NCI-H345 (cell line): ENCODE measurements around the gene ALG11.

Experiments used
- DNase-seq: peaks from one replicate; lab custom pipeline; 2025; lab: John Stamatoyannopoulos, UW

Gene ALG11

DNA sequence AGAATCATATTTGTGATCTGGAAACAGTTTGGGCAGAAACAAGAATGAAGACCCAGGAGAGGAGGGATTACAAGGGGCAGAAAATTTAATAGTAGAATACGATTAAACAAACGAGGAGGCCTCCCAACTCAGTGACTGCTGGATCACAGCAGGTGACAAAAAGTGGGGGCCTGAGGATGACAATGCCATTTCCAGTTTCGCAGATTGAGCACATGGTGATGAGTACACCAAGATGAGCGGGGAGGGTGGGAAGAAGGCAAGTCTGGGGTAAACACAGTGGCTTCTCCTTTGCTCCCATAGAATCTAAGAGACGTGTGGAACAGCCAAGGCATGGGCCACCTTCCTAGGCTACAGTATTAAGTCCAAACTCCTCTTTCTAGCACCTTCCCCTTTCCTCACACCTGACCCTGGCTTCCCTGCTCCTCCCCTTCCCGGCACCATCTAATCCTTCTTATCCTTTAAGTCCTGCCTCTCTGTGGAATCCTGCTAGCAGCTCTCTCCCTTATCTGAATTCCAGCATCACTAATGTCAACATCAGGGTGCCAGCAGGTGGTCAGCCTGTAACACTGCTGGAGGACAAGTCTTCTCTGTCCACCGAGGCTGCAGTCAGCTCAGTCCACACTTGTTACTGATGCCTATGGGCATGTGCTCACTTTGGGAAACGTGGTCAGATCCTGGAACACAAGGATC is 14.4 kb upstream of the ALG11 start:
- no peak for DNase-seq

DNA sequence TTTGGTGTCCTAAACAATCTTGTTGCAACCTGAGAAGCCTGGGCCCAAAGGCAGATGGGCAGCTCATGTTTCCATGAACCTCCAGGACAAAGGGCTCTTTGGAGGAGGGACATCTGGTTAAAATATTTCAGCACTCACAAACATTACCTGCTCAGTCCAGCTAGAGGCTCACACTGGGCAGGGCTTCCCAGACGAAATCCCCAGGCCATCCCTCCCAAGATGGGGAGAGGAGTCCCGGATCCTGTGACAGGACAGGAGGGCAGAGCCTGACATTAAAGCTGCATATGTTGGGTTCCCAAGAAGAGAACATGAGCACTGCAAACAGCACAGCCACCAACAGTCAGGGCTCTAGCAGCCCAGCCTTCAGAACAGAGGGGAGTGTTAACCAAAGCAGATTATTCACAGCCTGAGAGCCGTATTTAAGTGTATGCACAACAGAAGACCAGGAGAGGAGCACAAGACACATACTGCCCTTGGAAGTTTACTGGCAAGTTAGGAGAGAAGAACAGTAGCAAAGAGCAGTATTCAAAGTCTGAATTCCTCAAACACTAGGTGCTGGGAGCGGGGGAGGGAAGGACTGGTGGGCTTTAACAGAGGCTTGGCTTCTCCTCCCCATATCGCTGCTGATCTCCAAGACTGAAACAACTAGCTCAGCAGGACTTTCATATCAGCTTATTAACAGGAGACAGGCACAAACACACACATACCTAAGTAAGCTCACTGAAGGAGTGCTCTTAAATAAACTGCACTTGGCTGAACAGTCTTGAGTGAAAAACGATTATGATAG is 13.3 kb upstream of the ALG11 start:
- DNase-seq, result no peak

DNA sequence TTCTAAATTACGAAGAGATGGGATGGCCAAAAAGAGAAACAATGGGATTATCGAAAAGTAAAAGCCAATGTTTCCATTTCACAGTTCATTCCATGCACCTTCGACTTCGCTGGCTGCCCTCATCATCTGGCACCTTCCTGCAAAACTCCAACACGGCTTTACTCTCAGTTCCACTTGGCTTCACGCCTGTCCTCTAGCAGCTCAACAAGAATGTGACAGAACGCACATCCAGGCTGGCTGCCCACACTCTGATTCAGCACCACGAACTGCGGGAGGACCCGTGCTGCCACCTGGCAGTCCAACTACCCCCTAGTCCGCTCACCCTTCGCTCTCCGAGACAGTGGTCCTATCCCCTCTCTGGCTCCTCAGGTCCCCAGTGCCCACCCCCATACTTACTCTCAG is 12.7 kb upstream of the ALG11 start:
- DNase-seq, result no peak

DNA sequence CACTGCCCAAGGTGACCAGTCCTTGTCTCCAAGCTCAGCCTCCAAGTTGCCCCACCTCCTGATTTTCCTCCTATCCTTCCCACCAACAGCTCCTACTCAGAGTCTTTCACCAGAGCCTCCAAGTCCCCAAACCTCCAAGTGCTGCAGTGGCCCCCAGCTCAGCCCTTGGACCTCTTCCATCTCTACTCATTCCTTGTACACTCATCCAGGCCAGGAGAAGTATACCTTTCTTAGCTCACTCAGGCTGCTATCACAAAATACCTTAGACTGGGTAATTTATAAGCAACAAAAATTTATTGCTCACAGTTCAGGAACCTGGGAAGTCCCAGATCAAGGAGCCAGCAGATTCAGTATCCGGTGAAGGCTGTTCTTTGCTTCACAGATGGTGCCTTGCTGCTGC is 12.3 kb upstream of the ALG11 start:
- DNase-seq, result no peak

DNA sequence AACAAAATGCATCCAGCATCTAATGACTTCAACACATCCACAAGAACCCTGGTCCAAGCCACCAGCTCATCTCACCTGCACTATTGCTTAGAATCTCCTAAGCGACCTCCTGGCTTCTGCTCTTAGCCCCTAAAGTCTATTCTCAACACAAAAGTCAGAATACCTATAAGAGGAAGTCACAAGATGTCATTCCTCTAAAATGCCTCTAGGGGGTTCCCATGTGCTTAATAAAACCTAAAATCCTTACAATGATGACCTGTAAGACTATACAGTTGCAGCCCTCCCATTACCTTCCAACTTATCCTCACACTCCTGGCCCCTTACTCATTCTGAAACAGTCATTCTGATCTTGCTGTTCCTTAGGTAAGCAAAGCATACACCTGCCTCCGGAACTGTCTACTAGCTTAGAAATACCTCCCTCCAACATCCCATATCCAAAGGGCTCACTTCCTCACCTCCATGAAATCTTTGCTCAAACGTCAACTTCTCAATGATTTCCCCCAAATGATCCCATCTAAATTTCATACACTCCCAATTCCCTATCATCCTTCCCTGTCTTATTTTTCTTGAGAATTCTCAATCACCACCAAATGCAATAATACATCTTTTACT is 11.0 kb upstream of the ALG11 start:
- DNase-seq, result peak; percentile 15

DNA sequence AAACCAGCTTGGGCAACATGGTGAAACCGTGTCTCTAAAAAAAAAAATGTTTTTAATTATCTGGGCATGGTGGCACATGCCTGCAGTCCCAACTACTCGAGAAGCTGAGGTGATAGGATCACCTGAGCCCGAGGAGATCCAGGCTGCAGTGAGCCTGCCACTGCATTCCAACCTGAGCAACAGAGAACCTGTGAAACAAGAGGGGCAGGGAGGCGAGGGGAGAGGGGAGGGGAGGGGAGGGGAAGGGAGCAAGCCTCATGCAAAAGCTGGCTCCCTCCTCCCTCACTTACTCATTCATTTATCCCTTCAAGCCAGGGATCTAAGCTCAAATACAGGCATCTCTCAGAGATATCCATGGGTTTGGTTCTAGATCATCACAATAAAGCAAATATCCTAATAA is 9.8 kb upstream of the ALG11 start:
- DNase-seq, result no peak

DNA sequence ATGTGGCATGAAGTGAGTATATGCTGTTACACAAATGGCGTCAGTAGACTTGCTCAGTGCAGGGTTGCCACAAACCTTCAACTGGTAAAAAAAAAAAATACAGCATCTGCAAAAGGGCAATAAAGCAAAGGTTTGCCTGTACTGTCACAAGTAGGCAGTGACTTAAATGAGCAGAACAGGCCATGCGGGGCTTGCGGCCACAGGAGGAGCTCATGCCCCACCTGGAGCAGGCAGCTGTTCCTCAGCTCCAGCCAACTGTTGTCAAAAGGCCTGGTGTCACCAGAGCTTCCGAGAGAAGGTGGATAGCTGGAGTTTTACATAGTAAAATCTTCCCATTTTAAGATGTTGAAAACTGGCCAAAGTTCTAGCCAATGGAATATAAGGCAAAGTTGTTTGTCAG is 8.7 kb upstream of the ALG11 start:
- no peak for DNase-seq

DNA sequence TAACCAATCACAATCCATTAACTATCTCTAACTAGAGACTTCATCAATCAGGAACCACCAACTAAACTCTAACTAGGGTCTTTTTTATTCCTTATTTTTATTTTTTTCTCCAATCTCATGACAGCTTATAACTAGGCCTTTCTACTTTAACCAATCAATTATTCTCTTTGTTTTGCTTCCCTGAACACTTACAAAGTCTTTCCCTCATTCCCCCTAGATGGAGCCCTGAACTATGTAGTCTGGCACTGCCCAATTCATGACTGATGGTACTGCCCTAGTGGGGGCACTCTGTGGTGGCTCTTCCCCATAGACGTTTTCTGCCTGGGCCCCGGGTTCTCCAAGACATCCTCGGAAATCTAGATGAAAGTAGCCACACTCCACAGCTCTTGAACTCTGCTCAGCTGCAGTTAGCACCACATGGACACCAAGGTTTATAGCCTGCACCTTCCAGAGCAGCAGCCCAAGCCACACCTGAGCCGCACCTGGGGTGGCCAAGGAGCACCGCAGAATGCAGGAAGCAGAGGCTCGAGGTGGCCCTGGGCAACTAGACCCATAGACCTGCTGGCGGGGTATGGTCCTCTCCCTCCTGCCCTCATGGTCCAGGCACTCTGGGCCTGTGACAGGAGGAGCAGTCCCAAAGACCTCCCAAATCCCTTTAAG is 7.6 kb upstream of the ALG11 start:
- DNase-seq, result no peak

DNA sequence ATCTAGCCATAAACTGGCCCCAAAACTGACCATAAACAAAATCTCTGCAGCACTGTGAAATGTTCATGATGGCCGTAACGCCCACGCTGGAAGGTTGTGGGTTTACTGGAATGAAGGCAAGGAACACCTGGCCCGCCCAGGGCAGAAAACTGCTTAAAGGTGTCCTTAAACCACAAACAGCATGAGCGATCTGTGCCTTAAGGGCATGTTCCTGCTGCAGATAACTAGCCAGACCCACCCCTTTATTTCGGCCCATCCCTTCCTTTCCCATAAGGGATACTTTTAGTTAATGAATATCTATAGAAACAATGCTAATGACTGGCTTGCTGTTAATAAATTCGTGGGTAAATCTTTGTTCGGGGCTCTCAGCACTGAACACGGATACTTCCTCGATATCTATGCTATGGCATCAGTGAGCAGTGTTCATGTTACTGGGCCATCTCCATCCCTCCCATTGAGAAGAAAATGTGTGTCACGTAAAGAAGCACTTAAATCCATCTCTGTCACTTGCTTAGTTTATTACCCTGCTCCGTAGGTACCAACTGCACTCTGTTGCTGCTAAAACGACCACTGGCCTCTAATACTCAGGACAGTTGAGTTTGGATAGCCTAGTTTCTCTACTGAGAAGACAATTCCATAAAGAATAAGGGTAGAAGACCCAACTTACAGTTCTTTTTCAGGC is 6.2 kb upstream of the ALG11 start:
- no peak for DNase-seq

DNA sequence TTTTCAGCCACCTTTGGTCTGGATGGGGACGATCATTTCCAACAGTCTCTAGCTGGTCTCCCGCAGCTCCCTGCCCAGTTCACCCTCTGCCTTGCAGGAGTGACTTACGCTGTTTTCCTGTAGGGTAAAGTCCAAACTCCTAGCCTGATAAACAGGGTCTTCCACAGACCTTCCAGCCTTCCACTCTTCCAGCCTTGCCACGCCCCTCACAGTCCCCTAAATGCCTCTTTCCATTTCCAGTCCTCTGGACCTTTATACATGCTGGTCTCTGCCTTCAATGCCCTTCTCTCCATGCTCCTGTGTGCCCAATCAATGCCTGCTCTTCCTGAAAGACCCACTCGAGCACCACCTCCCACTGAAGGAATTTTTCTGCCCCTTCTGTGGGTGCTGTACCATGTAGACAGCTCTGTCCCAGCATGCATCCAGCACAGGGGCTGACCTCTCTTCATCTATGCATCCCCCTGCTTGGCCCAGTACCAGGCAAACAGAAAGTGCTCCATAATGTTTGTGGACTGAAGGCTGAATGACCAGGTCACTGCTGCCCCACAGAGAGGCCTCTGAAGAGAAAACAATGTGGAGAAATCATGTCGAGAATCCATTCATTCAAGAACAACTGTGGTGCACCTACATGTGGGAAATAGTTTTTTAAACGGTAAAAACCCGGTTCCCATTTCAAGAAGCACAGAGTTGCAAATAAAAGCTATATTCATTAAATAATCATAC is 5.5 kb upstream of the ALG11 start:
- no peak for DNase-seq

DNA sequence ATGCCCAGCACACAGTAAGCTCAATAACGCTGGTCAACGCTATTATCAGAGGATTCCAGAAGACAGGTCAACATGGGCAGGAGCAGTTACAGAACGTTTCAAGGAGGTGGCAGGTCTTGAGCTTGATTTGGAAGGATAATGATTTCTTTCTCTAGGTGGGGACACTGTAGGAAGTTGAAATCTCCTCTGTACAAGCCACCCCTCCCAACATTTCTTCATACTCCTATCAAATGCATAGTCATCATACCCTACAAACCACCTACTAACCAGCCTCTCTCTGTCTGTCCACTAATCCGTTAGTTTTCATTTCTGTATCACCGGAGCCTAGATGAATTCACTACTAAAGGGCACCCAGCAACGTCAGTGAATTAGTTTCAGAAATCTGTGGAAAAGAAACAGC is 2.3 kb upstream of the ALG11 start:
- no peak for DNase-seq

DNA sequence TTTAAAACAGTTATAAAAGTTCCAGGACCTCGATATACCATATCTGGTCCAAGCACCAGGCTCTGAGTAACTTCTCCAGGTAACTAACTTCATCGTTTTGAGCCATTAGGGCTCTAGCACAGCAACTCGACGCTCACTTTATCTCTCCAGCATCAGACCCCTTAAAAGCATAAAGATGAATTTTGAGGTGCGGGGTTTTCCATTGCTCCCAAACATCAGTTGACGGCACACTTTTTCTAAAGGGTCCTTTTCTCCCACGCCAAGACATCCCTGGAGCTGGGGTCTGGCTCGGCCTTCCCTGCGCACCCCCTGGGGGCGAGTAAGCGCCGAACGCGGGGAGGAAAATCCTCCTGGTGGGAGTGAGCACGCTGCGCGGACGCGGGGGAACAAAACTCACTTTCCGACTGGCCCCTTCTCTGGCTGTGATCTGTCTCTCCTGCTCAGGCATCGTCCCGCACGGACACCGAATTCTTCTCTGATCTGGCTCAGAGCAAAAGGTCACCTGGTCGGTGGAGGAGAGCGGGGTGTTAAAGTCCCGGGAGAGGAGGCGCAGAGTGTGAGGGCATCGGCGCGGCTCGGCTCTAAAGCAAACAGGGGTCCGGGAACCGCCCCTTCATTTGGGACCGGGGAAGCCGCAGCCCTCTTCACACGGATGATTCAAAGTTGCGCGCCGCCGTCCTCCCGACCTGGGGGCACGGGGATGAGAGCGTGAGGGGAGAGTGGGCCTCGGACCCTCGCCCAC is 1.1 kb upstream of the ALG11 start, which contains the start of gene ATP7B:
TSS of gene ATP7B (minus strand) at position 561 of the 742 bp plus-strand sequence. CDS start at position 448, 113 bp downstream.
- no peak for DNase-seq

DNA sequence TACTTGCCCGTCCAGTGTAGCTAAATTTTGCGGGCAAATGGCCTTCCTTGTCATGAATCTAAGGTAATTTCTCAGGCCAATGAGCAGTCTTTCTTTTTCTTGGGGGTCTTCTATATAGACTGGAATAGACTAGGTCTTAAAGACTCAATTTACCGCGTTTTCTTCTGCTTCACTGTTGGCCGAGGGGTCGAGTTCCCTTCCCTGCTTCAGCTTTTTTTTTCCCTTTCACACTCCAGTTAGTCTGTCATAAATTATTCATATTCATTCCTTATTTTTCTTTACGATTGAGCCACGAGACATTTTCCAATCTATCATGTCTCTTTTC is 276 bp downstream of the ALG11 start:
- no peak for DNase-seq

DNA sequence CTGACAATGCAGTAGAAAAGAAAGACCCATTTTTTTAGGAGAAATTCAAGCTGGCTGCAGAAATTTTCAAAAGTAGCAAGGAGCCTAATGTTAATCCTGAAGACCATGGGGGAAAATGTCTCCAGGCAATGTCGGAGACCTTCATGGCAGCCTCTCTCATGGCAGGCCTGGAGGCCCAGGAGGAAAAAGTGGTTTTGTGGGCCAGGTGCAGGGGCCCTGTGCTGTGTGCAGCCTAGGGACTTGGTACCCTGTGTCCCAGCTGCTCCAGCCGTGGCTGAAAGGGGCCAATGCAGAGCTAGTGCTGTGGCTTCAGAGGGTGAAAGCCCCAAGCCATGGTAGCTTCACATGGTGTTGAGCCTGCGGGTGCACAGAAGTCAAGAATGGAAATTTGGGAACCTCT is 4.1 kb downstream of the ALG11 start:
- DNase-seq, result no peak

DNA sequence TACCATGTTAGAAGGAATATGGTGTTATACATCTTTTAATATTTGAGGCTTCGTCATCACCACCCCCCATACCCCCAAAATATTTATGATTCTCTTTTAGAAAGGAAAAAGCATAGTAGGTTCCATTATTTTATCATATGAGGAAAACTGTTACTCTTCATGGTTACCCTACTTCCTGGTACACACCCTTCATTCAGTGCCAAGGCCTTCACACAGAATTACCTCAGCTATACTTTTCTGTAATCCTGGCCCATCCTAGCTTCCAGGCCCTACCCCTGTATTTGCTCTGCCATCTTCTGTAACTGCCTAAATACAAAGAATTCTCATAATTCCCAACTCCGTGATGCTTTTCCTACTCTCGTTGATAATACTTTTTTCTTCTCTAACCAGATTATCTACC is 8.0 kb downstream of the ALG11 start:
- DNase-seq, result no peak

DNA sequence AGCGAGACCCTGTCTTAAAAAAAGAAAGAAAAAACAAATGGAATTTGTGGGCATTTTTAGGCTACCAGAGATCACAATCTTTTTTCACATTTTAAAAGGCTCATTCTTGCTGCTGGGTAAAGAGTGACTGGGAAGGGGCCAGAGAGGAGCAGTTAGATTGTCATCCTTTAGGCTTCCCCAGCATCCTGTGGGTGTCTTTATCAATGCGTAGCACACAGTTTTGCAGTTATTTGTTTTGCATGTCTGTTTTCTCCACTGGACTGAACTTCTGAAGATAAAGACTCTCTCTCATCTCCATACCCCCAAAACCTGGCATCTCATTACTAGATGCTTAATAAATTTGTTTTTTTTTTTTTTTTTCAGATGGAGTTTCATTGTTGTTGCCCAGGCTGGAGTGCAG is 10.2 kb downstream of the ALG11 start:
- DNase-seq, result no peak

DNA sequence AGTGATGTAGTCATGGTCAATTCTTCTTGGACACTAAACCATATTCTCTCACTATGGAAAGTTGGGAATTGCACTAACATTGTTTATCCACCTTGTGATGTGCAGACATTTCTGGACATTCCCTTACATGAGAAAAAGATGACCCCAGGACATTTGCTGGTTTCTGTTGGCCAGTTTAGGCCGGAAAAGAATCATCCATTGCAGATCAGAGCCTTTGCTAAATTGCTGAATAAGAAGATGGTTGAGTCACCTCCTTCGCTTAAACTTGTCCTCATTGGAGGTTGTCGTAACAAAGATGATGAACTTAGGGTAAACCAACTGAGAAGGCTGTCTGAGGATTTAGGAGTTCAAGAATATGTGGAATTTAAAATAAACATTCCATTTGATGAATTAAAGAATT is 12.3 kb downstream of the ALG11 start, which contains the start of gene UTP14C:
TSS of gene UTP14C (plus strand) at position 211 of the 400 bp plus-strand sequence. CDS start 4,114 bp downstream, outside the sequence.
- no peak for DNase-seq

DNA sequence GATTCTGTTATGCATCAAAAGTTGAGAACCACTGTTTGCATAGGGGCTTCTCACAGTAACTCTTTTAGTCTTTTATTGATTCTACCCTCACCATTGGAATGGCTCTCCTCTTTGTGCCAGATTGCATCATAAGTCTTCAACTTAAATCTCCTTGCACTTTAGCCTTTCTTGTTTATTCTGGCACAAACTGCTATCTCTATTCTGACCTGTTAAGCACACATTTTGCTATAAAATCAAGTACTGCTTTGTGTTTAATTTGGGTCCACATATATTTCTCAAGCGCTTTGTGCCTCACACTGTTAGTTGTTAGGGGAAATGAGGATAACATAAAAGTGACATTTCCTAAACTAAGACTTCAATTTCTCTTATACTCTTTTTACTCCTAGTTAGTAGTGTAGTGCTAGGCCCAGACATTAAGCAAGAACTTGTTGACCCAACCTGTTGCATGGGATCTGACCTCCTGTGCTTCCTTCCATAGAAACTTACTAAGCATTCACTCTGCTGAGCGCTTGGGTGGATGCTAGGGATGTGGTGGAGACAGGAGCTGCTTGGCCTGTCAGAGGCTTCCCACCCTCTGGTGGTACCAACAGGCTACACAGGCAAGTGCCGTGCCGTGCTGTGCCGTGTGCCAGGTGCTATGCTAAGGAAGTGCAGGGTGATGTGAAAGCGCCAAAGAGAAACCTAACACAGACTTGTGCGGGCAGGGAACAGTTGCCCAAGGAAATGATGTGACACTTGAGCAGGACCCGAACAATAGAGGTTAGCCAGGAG is 13.5 kb downstream of the ALG11 start:
- DNase-seq, result no peak

DNA sequence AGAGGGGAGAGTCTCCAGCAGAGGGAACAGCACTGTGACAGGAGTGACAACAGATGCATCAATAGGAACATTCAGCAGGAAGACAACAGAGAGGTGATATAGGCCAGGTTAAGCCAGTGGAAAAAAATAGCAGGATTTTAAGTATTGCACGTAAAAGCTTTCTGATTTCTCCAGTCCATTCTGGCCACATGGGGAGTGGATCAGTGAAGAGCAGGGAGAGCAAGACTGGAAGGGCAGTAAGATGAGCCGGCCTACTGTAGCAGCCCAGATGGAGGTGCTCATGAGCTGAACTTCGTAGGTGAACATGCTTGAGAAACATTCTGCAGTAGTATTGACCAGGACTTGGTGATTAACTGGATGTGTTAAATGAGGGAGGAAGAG is 14.0 kb downstream of the ALG11 start:
- no peak for DNase-seq

DNA sequence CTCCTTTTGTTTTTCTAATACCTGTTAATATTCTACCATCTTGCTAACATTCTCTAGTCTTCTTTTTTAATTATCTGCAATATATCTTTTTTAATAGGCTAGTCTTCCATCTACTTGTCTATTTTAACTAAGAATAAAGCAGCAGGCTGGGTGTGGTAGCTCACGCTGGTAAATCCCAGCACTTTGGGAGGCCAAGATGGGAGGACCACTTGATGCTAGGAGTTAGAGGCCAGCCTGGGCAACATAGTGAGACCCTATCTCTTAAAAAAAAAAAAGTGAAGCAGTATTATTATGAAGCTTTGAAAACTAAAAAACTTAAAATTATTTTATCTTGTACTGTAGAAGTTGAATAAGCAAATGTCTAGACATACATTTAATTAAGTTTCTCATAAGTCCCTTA is 15.6 kb downstream of the ALG11 start:
- no peak for DNase-seq
